ENCODE results near the gene SUPT6H.

Gene SUPT6H

GRCh38 chr17:28661635-28662526, at the start of gene SUPT6H, which contains the start of gene SDF2:
Gene SUPT6H, plus strand, starts transcription at chr17:28662205. Its CDS starts 11,197 bp downstream, at chr17:28673402.
Gene SDF2, minus strand, starts transcription at chr17:28661906. Its CDS starts 30 bp downstream, at chr17:28661876.
- no peak for TF ChIP-seq ZNF274 (IDR thresholded peaks at IDR 0.05; ENCODE audit: low read depth, low read length)
- peak within 1 kb of the TSS; percentile 76 for H3K4me3 ChIP-seq (ENCODE audit: low read length)

- no peak for TF ChIP-seq ZNF274 (IDR thresholded peaks at IDR 0.05; ENCODE audit: low read depth, low read length)
- H3K4me3 ChIP-seq (ENCODE audit: low read length): no peak overlapping the region
These were observed 49.5 kb upstream of the SUPT6H start for GRCh38 chr17:28612531-28612930.

GRCh38 chr17:28612936-28613872, 48.8 kb upstream of the SUPT6H start:
- no peak overlapping the region for H3K4me3 ChIP-seq (ENCODE audit: low read length)
- TF ChIP-seq ZNF274 (IDR thresholded peaks at IDR 0.05; ENCODE audit: low read depth, low read length): no peak

GRCh38 chr17:28613931-28614381, 48.0 kb upstream of the SUPT6H start, which contains the start of gene RSKR:
Gene RSKR, minus strand, starts transcription at chr17:28614185. Its CDS starts 24 bp downstream, at chr17:28614161.
- no peak for TF ChIP-seq ZNF274 (IDR thresholded peaks at IDR 0.05; ENCODE audit: low read depth, low read length)
- no peak within 1 kb of the TSS for H3K4me3 ChIP-seq (ENCODE audit: low read length)

- no peak for TF ChIP-seq ZNF274 (IDR thresholded peaks at IDR 0.05; ENCODE audit: low read depth, low read length)
- H3K4me3 ChIP-seq (ENCODE audit: low read length): no peak overlapping the region
These were observed 46.6 kb upstream of the SUPT6H start for GRCh38 chr17:28615260-28615940.

- TF ChIP-seq ZNF274 (IDR thresholded peaks at IDR 0.05; ENCODE audit: low read depth, low read length): no peak
- no peak overlapping the region for H3K4me3 ChIP-seq (ENCODE audit: low read length)
These were observed 45.7 kb upstream of the SUPT6H start for GRCh38 chr17:28616281-28616680.

DNA sequence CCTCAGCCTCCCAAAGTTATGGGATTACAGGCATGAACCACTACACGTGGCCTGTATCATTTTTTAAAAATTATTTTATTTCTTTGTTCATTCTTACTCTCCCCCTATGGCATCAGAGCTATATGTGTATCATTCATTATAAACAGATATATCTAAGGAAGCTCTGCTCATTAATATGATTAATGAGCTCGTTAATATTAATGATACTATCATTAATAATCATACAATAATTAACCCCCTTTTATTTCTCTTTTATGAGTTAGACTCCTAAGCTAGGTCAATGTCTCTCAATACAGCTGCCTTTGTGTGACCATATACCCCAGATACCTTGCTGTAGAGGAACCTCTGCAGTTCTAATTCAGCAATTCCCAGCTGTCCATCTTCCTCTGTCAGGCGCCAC, 43.5 kb upstream of the SUPT6H start:
- no peak for TF ChIP-seq ZNF274 (IDR thresholded peaks at IDR 0.05; ENCODE audit: low read depth, low read length)
- H3K4me3 ChIP-seq (ENCODE audit: low read length): no peak overlapping the region

DNA sequence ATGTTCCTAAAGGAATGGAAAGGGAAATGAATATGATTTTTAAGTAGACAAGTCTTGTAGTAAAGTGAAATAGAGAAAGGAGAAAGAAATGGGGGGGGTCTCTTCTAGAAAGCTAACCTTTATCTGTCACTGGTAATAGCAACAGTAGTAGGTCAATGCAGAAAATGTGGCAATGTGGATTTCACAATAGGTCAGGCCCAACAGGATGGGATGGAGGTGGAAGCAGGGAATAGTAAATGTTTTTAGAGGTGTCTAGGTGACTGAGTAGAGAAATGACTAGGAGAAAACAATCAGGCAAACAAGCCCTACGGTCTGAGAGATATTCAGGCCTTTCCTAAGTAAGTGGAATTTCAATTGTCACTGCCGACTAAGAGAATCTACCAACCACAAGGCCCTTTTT, 42.0 kb upstream of the SUPT6H start:
- no peak overlapping the region for H3K4me3 ChIP-seq (ENCODE audit: low read length)
- no peak for TF ChIP-seq ZNF274 (IDR thresholded peaks at IDR 0.05; ENCODE audit: low read depth, low read length)

DNA sequence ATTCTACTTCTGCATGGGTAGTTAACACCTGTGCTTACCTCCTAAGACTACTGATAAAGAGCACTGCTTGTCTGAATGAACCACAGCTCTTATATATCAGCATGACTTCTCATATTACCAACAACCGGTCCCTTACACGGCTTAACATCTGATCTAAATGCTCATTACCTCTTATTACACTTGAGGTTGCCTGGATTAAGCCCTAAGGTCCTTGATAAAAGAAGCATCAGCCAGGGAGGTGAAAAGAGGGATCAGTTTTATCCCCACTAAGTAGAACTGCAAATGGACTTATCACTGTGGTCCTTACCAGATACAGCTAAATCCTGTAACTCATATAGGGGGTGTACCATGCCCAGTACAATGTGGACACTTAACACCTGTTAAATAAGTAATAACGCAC, 39.8 kb upstream of the SUPT6H start:
- no peak for TF ChIP-seq ZNF274 (IDR thresholded peaks at IDR 0.05; ENCODE audit: low read depth, low read length)
- no peak overlapping the region for H3K4me3 ChIP-seq (ENCODE audit: low read length)

DNA sequence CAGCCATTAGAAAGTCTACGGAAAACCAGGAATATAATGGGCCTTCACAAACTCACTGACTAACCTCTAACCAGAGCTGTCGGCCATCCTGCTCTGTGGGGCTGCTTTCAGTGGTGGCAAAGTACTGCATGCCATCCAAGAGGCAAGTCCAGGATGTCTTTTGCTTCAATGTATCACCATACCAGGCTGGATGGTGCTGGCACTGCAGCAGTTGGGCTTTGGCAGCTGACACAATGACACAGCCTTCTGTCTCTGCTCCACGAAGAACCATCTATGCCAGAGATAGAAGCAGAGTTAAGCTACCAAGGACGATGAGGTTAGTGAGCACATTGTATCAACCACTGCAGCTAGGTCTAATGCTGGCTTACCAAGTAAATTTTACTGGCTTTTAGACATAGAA, 38.3 kb upstream of the SUPT6H start:
- TF ChIP-seq ZNF274 (IDR thresholded peaks at IDR 0.05; ENCODE audit: low read depth, low read length): no peak
- H3K4me3 ChIP-seq (ENCODE audit: low read length): no peak overlapping the region

- no peak for TF ChIP-seq ZNF274 (IDR thresholded peaks at IDR 0.05; ENCODE audit: low read depth, low read length)
- H3K4me3 ChIP-seq (ENCODE audit: low read length): no peak overlapping the region
These were observed 37.9 kb upstream of the SUPT6H start for GRCh38 chr17:28624148-28624547.

DNA sequence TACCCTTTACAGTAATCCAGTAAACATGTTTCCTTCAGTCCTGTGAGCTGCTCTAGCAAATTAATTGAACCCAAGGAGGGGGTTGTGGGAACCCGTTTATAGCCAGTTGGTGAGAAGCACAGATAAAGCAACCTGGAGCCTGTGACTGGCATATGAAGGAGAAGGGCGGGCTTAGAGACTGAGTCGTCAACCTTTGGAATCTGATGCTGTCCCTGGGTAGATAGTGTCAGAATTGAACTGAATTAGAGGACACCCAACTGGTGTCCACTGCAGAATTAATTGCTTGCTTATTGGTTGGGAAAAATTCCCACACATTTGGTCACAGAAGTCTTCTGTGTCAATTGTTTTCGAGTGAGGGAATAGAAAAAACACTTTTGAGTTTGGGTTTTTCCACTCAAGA, 35.2 kb upstream of the SUPT6H start:
- no peak for TF ChIP-seq ZNF274 (IDR thresholded peaks at IDR 0.05; ENCODE audit: low read depth, low read length)
- H3K4me3 ChIP-seq (ENCODE audit: low read length): no peak overlapping the region

GRCh38 chr17:28634206-28634865, 27.7 kb upstream of the SUPT6H start:
- no peak for TF ChIP-seq ZNF274 (IDR thresholded peaks at IDR 0.05; ENCODE audit: low read depth, low read length)
- no peak overlapping the region for H3K4me3 ChIP-seq (ENCODE audit: low read length)

All from GM08714 (cell line).